HG02840 (cell line): ENCODE measurements around the gene PHAF1.

Experiments used
- ATAC-seq: cut with Tn5 transposase; IDR thresholded peaks from one replicate; pipeline ENCODE4 v1.9.1; 2021; ENCODE audit warnings: mild to moderate bottlenecking, moderate library complexity, moderate number of reproducible peaks; ENCODE audit not compliant: unreplicated experiment, low FRiP score

Gene PHAF1

DNA sequence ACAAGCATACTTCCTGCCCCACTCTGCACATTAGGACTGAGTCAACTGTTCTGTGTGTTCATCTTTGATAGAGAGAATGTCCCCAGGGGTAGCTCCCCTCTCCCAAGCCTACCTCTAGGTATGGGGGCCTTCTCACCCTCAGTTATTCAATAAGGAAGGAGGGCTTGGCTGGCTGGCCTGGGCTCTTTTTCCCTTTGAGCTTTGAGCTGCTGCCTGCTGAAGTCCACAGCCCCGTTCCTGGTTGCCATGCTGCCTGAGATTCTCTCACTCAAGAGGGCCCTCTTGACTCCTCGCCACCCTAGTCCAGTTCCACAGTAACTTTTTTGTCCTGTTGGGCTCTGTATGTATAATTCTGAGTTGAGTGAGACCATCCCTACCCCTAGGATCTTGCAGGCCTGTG lies 36.0 kb downstream of the PHAF1 start:
- ATAC-seq, result no peak

GRCh38 chr16:67146523-67147357 lies 37.0 kb downstream of the PHAF1 start:
- no peak for ATAC-seq

GRCh38 chr16:67147437-67148140 lies 37.8 kb downstream of the PHAF1 start:
- no peak for ATAC-seq

DNA sequence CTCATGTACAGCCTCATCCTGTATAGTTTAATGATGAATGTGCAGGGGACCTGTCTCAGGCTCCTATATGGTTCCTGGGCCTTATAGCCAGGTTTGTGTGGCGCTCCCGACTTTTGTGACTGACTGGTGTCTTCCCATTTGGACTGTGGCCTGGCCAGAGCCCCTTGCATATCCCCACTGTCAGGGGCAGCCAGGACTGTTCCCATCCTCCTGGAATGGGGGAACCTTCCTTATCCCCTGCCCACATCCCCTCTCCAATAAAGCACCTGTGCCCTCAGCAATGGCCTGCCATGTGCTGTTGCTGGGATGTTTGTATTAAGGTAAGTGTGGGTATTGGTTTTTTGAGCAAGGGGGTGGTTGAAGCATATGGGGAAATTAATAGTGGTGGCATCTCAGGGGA lies 38.5 kb downstream of the PHAF1 start:
- ATAC-seq, result no peak

GRCh38 chr16:67148656-67149275 lies 39.0 kb downstream of the PHAF1 start:
- ATAC-seq, result no peak

- no peak for ATAC-seq
Measured at GRCh38 chr16:67149276-67150046, 39.7 kb downstream of the PHAF1 start.

DNA sequence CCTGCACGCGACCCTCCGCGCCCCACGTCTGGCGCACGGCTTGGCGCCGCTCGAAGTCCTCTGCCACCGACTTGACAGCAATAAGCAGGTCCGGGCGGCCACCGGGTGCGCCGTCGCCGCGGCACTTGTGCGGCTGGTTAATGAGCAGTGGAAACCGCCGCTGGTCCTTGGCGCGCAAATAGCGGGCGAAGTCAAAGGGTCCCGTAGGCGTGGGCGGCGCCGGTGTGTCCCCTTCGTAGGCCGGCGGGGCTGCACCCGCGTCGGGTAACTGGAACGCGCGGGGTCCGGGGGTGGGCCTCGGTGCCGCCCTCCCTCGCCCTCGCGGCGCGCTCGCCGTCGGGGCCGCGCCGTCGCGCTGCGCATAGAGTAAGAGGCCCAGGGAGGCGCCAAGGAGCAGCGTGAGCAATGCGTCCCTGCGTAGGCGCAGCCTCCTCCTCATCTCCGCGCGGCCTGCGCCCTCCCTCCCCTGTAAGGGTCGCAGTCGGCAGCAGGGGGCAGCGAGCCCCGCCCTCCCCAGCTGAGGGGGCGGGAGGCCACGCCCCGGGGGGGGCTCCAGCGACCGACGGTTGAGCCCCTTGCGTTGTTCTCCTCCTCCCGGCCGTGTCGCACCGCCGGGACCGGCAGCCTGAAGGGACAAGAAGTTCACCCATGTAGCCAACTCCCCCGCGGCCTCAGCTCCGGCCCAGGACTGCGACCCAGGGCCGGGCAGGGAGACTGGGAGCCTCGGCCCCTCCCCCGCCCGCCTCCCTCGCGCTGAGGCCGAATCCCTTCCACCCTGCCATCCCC lies 40.5 kb downstream of the PHAF1 start:
- no peak for ATAC-seq

DNA sequence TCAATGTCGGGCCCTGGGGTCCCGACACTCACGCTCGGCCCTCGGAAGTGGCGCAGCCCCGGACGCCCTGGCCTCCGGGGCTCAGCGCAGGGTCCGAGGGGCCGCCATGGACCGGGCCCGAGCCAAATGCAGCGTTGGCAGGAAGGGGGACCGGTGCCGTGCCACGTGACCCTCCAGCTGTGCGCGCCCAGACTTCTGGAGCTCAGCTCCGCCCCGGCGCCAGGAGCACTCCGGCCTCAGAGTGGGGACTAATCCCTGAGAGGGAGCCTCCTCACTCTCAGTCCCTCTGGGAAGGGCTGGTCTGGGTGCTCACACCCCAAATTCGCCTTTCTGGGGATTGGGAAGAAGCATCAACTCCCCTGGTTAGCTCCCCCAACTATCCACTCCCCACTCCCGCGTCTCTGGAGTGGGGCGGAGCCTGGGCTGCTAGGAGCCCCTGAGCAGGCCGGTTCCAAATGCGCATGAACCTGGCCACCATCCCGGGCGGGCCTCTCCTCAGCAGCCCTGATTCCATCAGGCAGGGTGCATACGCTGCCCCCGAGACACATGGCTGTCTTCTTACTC lies 41.2 kb downstream of the PHAF1 start, which contains the start of gene B3GNT9:
Gene B3GNT9, minus strand, starts transcription at position 166 of the 564 bp plus-strand sequence. CDS start 513 bp downstream, outside the sequence.
- ATAC-seq, result no peak

GRCh38 chr16:67151431-67152097 lies 41.8 kb downstream of the PHAF1 start:
- ATAC-seq, result no peak

GRCh38 chr16:67154578-67155294 lies 45.0 kb downstream of the PHAF1 start:
- no peak for ATAC-seq

DNA sequence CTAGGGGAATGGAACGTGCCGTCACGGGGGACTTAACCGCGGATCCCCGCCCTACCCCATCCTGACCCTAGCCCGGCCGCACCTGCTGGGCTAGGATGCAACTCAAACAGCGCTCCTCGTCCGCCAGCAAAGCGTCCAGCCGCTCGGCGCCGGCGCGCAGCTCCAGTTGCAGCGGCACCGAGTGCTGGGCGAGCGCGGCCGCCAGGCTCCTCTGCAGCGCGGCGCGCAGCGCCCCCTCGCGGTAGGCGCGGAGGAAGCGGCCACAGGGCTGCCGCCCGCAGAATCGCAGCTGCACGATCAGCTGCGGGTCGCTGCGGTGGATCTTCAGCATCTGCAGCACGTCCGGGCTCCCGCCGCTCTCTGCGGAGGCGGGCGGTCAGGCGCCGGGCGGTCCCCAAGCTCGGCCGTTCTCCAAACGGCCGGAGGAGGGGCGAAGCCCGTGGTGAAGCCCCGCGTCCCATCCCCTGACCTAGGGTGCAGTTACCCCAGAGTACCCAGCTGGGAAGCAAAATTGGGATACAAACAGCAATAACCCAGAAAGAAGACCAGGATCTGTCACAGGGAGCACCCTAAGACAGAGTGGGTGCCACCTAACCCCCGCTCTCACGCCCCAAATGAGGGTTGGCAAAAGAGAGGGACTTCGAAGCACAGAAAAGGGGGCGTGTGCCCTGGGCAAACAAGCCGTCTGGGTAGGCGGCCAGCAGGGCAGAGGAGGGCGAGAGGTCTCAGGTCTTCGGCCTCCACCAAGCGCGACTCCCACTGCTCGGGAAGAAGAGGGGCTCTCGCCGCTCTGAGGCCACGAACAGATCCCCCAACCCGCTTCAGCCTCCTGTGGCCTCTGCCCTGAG lies 45.8 kb downstream of the PHAF1 start:
- no peak for ATAC-seq

DNA sequence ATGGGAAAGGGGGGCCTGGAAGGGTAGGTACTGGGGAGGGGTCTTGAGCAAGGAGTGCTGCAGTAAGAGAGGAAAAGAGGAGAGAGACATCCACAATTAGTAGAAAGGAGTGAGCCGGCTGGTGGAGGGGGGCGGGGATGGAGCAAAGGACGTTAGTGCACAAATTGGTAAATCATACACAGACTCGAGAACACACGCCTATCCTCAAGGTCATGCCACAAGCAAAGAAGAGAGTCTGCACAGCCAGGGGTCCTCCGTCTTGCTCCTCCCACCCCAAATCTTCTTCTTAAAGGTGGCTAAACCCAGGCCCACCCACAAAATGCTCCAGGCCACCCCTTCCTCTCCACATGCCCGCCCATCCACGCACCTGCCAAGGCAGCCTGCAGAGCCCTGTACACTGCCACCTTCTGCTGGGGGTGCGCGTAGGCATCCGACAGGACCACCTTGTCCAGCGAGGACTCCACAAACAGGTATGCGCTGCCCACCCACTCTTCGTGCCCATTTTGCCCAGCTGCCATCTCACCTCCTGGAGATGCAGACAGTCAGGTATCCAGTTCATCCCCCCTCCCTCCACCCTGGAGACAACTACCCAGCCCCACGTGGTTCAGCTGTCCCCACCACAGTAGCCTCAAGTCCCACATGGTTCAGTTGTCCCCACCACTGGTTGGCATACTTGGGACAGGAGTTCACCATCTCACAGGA lies 46.6 kb downstream of the PHAF1 start:
- ATAC-seq, result no peak

DNA sequence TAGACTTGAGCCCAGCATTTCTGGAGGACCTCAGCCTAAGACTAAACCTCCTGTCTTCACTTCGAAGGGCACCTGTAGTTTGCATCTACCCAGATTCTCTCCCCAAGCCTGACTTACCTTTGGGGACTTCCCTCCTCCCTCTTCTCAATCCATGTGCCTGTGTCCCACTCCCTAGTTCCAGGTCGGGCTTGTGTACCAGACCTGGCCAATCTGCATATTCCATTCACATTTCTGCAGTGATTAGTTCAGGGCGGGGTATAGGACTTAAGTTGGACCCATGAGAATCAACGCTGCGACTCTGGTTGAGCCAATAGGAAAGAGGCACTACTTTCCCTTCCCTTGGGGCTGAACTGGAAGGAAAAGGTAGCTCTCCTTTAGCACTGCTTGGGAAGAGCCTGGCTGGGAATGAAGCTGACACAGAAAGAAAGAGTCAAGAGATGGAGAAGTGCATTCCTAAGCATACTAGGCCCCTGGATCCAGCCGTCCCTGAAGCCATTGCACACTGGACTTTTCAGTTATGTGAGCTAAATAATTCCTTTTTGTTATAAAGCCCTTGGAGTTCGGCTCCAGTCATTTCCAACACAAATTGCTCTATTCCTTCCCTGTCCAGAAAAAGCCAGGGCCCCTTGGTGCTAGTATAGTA lies 47.5 kb downstream of the PHAF1 start:
- ATAC-seq, result no peak

DNA sequence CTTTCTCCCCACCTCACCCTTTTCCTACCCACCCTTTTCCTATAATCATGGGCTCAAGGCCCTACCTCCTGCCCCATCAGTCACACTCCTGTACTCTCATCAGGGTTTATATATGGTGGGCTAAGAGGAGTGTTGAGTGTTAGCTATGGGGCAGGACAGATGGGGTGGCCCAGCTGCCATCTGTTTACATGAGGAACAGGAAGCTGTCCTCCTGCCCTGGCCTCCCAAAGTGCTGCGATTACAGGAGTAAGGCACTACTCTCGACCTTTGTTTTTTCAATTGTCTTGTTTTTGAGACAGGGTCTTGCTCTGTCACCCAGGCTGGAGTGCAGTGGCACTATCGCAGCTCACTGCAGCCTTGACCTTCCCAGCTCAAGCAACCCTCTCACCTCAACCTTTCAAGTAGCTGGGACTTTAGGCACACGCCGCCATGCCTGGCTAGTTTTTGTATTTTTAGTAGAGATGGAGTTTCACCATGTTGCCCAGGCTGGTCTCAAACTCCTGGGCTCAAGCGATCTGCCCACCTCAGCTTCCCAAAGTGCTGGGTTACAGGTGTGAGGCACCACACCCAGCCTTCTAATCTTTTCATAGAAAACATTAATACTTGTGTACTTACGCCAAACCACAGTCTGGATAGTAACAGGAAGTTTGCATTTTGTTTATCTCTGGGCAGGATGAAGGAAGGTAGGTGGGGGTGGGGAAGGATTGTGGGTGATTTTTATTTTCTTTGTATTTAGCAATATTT lies 48.3 kb downstream of the PHAF1 start:
- no peak for ATAC-seq
